GM12878 (cell line): ENCODE data around the gene EYS. TPM values are rescaled to one million over a fixed set of nuclear protein-coding genes. Genes with fewer than 3 reads are reported as not detected.

Source experiments
- CHD4 ChIP-seq: fragments of 200-600 bp; sonication (generic); IDR thresholded peaks from 2 replicates; pipeline ENCODE4 v1.6.1; 2016; ENCODE audit warnings: mild to moderate bottlenecking
- HCFC1 ChIP-seq: fragments of 150-350 bp; IDR thresholded peaks from 2 replicates; pipeline ENCODE4 v1.6.1; 2014; ENCODE audit warnings: low read length
- MLLT1 ChIP-seq: fragments of 450-650 bp; IDR thresholded peaks from 2 replicates; pipeline ENCODE4 v1.6.1; 2016; ENCODE audit warnings: mild to moderate bottlenecking
- PBX3 ChIP-seq: IDR thresholded peaks from 2 replicates; pipeline ENCODE4 v1.6.1; 2011; ENCODE audit warnings: mild to moderate bottlenecking, low read depth, low read length, moderate library complexity; ENCODE audit not compliant: insufficient replicate concordance
- SKIL ChIP-seq: fragments of 450-650 bp; IDR thresholded peaks from 2 replicates; pipeline ENCODE4 v1.6.1; 2017; ENCODE audit warnings: mild to moderate bottlenecking, low read depth, inconsistent platforms; ENCODE audit not compliant: poor library complexity, severe bottlenecking
- ZBTB40 ChIP-seq: fragments of 450-650 bp; IDR thresholded peaks from 2 replicates; pipeline ENCODE4 v1.6.1; 2016; ENCODE audit warnings: mild to moderate bottlenecking, moderate library complexity, borderline replicate concordance
- polyA plus RNA-seq, 11 experiments: library from polyadenylated mRNA; depleted of rRNA in 4 of 11; unstranded in 6 of 11; stranded (reverse) in 5 of 11; fragments of >200 nt; fragmentation: Nextera tagmentation in 4 of 11; fragmentation: Illumina TruSeq in 1 of 11; extraction: Ambion mirVana in 4 of 11; extraction: Trizol in 1 of 11; gene quantifications; 1 replicate in 1 of 11; 2 replicates in 10 of 11; pipeline versions ENCODE4 v1.2.1 to v1.2.3, GENCODE V29; 2011 to 2016; ENCODE audit warnings: inconsistent platforms in 2 of 11, missing spikeins in 2 of 11, low read depth in 1 of 11
- total RNA-seq, 4 experiments: library from RNA; depleted of rRNA in 3 of 4; stranded (reverse); fragments of >200 nt in 3 of 4; fragmentation: Illumina TruSeq in 1 of 4; extraction: Trizol in 1 of 4; gene quantifications; 2 replicates each; pipeline versions ENCODE4 v1.2.1 to v1.2.3, GENCODE V29; 2013 to 2021
- TF ChIP-seq, protein P1 (sequence below): fragments of 450-650 bp; IDR thresholded peaks from 2 replicates; pipeline ENCODE4 v1.6.1; 2017; ENCODE audit warnings: mild to moderate bottlenecking
- TF ChIP-seq, protein P2 (sequence below): fragments of 450-650 bp; IDR thresholded peaks from 2 replicates; pipeline ENCODE4 v1.6.1; 2018; ENCODE audit warnings: mild to moderate bottlenecking, low read depth, moderate library complexity; ENCODE audit not compliant: partially characterized antibody
- TF ChIP-seq, protein P3 (sequence below): fragments of 450-650 bp; formaldehyde crosslinking; IDR thresholded peaks from 2 replicates; pipeline ENCODE4 v1.5.0; 2022; ENCODE audit warnings: mild to moderate bottlenecking, missing genetic modification characterization

EYS gene
- total and polyA plus RNA-seq, 10 of the 15 experiments (the other 5 are each of a cell fraction or from before 2014, with no cell fraction given): under 0.01 to 0.14 (median 0.02) TPM; not detected in 1

DNA sequence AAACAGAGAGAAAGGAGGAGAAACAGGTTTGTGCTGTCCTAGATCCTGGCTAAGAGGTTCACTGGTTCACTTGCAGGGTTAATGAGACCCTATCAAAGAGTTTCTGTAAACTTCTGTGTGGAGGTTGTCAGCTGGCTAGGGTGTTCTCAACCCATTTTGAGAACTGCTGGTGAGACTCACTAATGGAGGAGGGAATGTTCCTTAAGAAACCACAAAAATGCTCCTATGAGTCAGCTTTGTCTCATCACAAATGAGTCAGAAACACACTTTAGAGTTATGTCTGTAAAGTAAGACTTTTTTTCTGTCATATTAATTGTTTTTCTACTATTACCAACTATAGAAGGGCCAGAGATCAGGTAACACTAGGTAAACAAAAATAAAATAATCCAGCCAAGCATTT lies 1187.0 kb downstream of the EYS start (continued):
- TF ChIP-seq ZBTB40: no peak
- TF ChIP-seq MLLT1: no peak
- no peak for TF ChIP-seq HCFC1
- TF ChIP-seq CHD4: no peak
- TF ChIP-seq SKIL: peak; percentile 35
- TF ChIP-seq, protein P1, sequence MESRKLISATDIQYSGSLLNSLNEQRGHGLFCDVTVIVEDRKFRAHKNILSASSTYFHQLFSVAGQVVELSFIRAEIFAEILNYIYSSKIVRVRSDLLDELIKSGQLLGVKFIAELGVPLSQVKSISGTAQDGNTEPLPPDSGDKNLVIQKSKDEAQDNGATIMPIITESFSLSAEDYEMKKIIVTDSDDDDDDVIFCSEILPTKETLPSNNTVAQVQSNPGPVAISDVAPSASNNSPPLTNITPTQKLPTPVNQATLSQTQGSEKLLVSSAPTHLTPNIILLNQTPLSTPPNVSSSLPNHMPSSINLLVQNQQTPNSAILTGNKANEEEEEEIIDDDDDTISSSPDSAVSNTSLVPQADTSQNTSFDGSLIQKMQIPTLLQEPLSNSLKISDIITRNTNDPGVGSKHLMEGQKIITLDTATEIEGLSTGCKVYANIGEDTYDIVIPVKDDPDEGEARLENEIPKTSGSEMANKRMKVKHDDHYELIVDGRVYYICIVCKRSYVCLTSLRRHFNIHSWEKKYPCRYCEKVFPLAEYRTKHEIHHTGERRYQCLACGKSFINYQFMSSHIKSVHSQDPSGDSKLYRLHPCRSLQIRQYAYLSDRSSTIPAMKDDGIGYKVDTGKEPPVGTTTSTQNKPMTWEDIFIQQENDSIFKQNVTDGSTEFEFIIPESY: no peak
- no peak for TF ChIP-seq PBX3
- TF ChIP-seq, protein P2, sequence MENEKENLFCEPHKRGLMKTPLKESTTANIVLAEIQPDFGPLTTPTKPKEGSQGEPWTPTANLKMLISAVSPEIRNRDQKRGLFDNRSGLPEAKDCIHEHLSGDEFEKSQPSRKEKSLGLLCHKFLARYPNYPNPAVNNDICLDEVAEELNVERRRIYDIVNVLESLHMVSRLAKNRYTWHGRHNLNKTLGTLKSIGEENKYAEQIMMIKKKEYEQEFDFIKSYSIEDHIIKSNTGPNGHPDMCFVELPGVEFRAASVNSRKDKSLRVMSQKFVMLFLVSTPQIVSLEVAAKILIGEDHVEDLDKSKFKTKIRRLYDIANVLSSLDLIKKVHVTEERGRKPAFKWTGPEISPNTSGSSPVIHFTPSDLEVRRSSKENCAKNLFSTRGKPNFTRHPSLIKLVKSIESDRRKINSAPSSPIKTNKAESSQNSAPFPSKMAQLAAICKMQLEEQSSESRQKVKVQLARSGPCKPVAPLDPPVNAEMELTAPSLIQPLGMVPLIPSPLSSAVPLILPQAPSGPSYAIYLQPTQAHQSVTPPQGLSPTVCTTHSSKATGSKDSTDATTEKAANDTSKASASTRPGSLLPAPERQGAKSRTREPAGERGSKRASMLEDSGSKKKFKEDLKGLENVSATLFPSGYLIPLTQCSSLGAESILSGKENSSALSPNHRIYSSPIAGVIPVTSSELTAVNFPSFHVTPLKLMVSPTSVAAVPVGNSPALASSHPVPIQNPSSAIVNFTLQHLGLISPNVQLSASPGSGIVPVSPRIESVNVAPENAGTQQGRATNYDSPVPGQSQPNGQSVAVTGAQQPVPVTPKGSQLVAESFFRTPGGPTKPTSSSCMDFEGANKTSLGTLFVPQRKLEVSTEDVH: no peak
- TF ChIP-seq, protein P3, sequence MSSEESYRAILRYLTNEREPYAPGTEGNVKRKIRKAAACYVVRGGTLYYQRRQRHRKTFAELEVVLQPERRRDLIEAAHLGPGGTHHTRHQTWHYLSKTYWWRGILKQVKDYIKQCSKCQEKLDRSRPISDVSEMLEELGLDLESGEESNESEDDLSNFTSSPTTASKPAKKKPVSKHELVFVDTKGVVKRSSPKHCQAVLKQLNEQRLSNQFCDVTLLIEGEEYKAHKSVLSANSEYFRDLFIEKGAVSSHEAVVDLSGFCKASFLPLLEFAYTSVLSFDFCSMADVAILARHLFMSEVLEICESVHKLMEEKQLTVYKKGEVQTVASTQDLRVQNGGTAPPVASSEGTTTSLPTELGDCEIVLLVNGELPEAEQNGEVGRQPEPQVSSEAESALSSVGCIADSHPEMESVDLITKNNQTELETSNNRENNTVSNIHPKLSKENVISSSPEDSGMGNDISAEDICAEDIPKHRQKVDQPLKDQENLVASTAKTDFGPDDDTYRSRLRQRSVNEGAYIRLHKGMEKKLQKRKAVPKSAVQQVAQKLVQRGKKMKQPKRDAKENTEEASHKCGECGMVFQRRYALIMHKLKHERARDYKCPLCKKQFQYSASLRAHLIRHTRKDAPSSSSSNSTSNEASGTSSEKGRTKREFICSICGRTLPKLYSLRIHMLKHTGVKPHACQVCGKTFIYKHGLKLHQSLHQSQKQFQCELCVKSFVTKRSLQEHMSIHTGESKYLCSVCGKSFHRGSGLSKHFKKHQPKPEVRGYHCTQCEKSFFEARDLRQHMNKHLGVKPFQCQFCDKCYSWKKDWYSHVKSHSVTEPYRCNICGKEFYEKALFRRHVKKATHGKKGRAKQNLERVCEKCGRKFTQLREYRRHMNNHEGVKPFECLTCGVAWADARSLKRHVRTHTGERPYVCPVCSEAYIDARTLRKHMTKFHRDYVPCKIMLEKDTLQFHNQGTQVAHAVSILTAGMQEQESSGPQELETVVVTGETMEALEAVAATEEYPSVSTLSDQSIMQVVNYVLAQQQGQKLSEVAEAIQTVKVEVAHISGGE (CRISPR knock-in tag): no peak
